Transverse colon (tissue), 4 donors: ENCODE measurements around the gene PSMC3. TPM values are rescaled to one million over a fixed set of nuclear protein-coding genes. Genes with fewer than 3 reads are reported as not detected.
A peak's percentile ranks its signal among the peaks of the same experiment; 100 is the strongest.

ENCODE experiments used
- DNase-seq: peaks from one replicate; pipeline ENCODE4 v3.0.0-alpha.2; 2019
- H3K27ac ChIP-seq, 4 donors: fragments of 200-600 bp; sonication (generic); 2 replicates each; pipeline ENCODE4 v1.5.1; 2016 to 2018; ENCODE audit warnings: inconsistent platforms in 4 of 4
- H3K27me3 ChIP-seq: fragments of 200-600 bp; sonication (generic); 2 replicates; pipeline ENCODE4 v1.5.1; 2017; ENCODE audit warnings: inconsistent platforms
- H3K36me3 ChIP-seq, 4 donors: fragments of 200-600 bp; sonication (generic); 2 replicates each; pipeline ENCODE4 v1.5.1; 2017 to 2019; ENCODE audit warnings: inconsistent platforms in 4 of 4
- H3K4me1 ChIP-seq, 4 donors: fragments of 200-600 bp; sonication (generic); 2 replicates each; pipeline ENCODE4 v1.5.1; 2017 to 2020; ENCODE audit warnings: inconsistent platforms in 4 of 4
- H3K4me3 ChIP-seq, 4 donors: fragments of 200-600 bp; sonication (generic); 1 replicate in 1 of 4; 2 replicates in 3 of 4; pipeline versions ENCODE4 v1.5.1 to v1.6.1; 2017 to 2019; ENCODE audit warnings: inconsistent platforms in 4 of 4
- H3K9me3 ChIP-seq, 2 donors: fragments of 200-600 bp; sonication (generic); 2 replicates each; pipeline ENCODE4 v1.5.1; 2017 to 2019; ENCODE audit warnings: inconsistent platforms in 2 of 2
- EP300 ChIP-seq: sonication (generic); formaldehyde crosslinking; IDR thresholded peaks from one replicate; pipeline ENCODE4 v1.6.1; 2017; ENCODE audit warnings: antibody characterized with exemption, low read depth
- POLR2A ChIP-seq: fragments of 450-650 bp; IDR thresholded peaks from one replicate; pipeline ENCODE4 v1.6.1; 2016; ENCODE audit warnings: antibody characterized with exemption, mild to moderate bottlenecking, moderate library complexity
- POLR2AphosphoS5 ChIP-seq, 3 donors: sonication (generic); formaldehyde crosslinking; IDR thresholded peaks; one replicate each; pipeline ENCODE4 v1.6.1; 2016; ENCODE audit warnings: antibody characterized with exemption in 3 of 3
- WGBS, 2 donors: methylation state at CpG; one replicate each; pipeline ENCODE4 v1.1.5; 2018; ENCODE audit warnings: low coverage in 1 of 2; 5-methylcytosine and 5-hydroxymethylcytosine counted together
- in situ Hi-C, 4 donors: fragments of 200-750 bp; cut with MboI; loops; one replicate each; pipeline versions ENCODE4 v1.15.0 to v1.15.1; 2017; ENCODE audit warnings: low sequenced_read_pairs in 3 of 4, low pct_ligation_motif_present in 1 of 4, low pct_unique_long_range_greater_than_20kb in 1 of 4
- intact Hi-C: fragments of 100-400 bp; cut with DNase I; formaldehyde crosslinking; loops from one replicate; pipeline ENCODE4 v1.15.1; 2023; ENCODE audit warnings: low total_unique reads
- total RNA-seq, 4 donors: library from RNA; depleted of rRNA; stranded (reverse); fragments of >200 nt; gene quantifications; one replicate each; pipeline ENCODE4 v1.1.0, GENCODE V29; 2016
- TF ChIP-seq, protein P1 (sequence below), 5 experiments: fragments of 200-600 bp in 3 of 5; fragments of 450-650 bp in 2 of 5; sonication (generic) in 3 of 5; IDR thresholded peaks; 1 replicate in 2 of 5; 2 replicates in 3 of 5; pipeline ENCODE4 v1.5.1; 2016 to 2017; ENCODE audit warnings: antibody characterized with exemption in 5 of 5, inconsistent platforms in 3 of 5, mild to moderate bottlenecking in 2 of 5, moderate library complexity in 1 of 5

PSMC3 gene
- total RNA-seq, 4 donors from 2014 or later, result 56.5 to 252 (median 91.4) TPM

DNA sequence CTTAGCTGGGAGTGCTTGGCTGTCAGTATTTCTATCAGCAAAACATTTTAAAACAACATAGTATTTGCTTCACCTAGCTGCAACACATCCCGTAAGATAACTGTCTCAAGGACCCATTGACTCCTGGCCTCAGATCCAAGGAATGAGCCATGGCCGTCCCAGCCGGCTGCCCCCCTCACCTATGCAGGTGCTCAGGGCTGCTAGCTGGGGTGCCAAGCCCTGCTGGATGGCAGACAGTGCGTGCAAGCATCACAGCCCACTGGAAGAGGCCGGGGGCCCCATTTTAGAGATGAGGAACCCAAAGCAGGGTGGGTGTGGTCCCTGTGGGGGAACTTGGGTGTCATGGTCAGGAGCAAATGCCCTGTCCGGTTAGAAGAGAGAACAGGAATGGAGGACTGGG, 8.5 kb downstream of the PSMC3 start:
- Histone ChIP-seq H3K9me3 (no peaks in the 10 kb centered on the region), H3K4me1 (peaks cover 9 to 21% (median 16%) of the 10 kb centered on the region in 4 donors), H3K4me3 (no peak overlapping the region), H3K27ac (no peak overlapping the region), H3K27me3 (no peaks in the 10 kb centered on the region), H3K36me3 (peaks cover 0 to 38% (median 14%) of the 10 kb centered on the region in 4 donors)
- intact Hi-C loops (no loop called here), in situ Hi-C loops (no loop called here)
- TF ChIP-seq POLR2AphosphoS5 (IDR thresholded peaks at IDR 0.05) (no peak), EP300 (no peak)
- WGBS, 2 donors, result 92% methylated on average over 5 of the region's 6 CpGs; no CpG with 5 or more reads in 1 of the 2 donors
- DNase-seq, result no peak

DNA sequence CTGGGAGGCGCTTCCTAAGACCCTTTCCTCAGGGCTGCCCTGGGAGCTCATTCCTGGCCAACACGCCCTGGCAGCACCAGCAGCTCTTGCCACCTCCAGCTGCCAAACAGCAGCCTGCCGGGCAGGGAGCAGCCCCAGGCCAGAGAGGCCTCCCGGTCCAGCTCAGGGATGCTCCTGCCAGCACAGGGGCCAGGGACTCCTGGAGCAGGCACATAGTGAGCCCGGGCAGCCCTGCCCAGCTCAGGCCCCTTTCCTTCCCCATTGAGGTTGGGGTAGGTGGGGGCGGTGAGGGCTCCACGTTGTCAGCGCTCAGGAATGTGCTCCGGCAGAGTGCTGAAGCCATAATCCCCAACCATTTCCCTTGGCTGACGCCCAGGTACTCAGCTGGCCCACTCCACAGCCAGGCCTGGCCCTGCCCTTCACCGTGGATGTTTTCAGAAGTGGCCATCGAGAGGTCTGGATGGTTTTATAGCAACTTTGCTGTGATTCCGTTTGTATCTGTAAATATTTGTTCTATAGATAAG, 10.2 kb downstream of the PSMC3 start:
- intact Hi-C loops (no loop called here), in situ Hi-C loops (no loop called here)
- TF ChIP-seq POLR2AphosphoS5 (IDR thresholded peaks at IDR 0.05) (peak in 2 of 3 donors; percentile 44 to 67), EP300 (no peak)
- DNase-seq, result peak; percentile 78
- Histone ChIP-seq H3K27me3 (no peaks in the 10 kb centered on the region), H3K9me3 (no peaks in the 10 kb centered on the region), H3K36me3 (peaks cover 0 to 24% (median 11%) of the 10 kb centered on the region in 4 donors), H3K4me3 (no peak overlapping the region), H3K27ac (peak overlapping the region; percentile 82 to 85 (median 85)), H3K4me1 (peaks cover 9 to 21% (median 16%) of the 10 kb centered on the region in 4 donors)
- WGBS, 2 donors, result 21% methylated on average over 12 of the region's 13 CpGs; no CpG with 5 or more reads in 1 of the 2 donors

DNA sequence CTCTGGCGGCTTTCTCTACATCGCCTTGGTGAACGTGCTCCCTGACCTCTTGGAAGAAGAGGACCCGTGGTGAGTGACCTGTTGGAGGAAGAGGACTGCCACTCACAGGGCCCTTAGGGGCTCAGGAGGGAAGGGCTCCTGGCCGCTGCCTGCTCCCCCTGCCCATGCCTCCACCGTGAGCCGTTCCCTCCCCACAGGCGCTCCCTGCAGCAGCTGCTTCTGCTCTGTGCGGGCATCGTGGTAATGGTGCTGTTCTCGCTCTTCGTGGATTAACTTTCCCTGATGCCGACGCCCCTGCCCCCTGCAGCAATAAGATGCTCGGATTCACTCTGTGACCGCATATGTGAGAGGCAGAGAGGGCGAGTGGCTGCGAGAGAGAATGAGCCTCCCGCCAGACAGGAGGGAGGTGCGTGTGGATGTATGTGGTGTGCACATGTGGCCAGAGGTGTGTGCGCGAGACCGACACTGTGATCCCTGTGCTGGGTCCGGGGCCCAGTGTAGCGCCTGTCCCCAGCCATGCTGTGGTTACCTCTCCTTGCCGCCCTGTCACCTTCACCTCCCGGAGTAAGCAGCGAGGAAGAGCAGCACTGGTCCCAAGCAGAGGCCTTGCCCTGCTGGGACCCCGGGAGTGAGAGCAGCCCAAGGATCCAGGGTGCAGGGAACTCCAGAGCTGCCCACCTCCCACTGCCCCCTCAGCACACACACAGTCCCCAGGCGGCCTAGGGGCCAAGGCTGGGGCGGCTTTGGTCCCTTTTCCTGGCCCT, 11.0 kb downstream of the PSMC3 start:
- in situ Hi-C loops, result no loop called here
- peak overlapping the region; percentile 82 to 85 (median 85) for H3K27ac ChIP-seq
- intact Hi-C loops, result no loop called here
- H3K27me3 ChIP-seq, result no peaks in the 10 kb centered on the region
- TF ChIP-seq, protein P1, sequence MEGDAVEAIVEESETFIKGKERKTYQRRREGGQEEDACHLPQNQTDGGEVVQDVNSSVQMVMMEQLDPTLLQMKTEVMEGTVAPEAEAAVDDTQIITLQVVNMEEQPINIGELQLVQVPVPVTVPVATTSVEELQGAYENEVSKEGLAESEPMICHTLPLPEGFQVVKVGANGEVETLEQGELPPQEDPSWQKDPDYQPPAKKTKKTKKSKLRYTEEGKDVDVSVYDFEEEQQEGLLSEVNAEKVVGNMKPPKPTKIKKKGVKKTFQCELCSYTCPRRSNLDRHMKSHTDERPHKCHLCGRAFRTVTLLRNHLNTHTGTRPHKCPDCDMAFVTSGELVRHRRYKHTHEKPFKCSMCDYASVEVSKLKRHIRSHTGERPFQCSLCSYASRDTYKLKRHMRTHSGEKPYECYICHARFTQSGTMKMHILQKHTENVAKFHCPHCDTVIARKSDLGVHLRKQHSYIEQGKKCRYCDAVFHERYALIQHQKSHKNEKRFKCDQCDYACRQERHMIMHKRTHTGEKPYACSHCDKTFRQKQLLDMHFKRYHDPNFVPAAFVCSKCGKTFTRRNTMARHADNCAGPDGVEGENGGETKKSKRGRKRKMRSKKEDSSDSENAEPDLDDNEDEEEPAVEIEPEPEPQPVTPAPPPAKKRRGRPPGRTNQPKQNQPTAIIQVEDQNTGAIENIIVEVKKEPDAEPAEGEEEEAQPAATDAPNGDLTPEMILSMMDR (IDR thresholded peaks at IDR 0.05), result no peak
- TF ChIP-seq POLR2A, result no peak
- no peak overlapping the region for H3K4me3 ChIP-seq
- peaks cover 9 to 27% (median 18%) of the 10 kb centered on the region in 4 donors for H3K4me1 ChIP-seq
- H3K9me3 ChIP-seq, result no peaks in the 10 kb centered on the region
- DNase-seq, result no peak
- H3K36me3 ChIP-seq, result peaks cover 0 to 17% (median 8%) of the 10 kb centered on the region in 4 donors
- WGBS, 2 donors, result 90% methylated on average over 28 of the region's 31 CpGs; no CpG with 5 or more reads in 1 of the 2 donors

DNA sequence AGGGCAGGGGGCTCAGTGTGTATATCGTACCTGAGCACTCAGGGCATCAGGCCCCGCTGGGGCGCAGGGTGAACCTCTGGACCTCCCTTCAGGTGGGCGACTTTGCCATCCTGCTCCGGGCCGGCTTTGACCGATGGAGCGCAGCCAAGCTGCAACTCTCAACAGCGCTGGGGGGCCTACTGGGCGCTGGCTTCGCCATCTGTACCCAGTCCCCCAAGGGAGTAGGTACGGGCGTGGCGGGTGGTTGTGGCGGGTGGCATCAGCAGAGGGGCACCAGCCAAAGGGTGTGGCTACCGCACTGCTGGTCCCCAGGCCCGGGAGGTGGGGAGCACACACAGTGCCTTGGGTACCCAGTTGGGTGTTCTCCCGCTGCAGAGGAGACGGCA, 11.6 kb downstream of the PSMC3 start:
- H3K4me3 ChIP-seq, result no peak overlapping the region
- WGBS, 2 donors, result 80 to 90% methylated on average over 3 to 11 of the region's 19 CpGs
- no peaks in the 10 kb centered on the region for H3K9me3 ChIP-seq
- H3K27me3 ChIP-seq, result no peaks in the 10 kb centered on the region
- in situ Hi-C loops (no loop called here), intact Hi-C loops (no loop called here)
- peak overlapping the region in 3 of 4 donors; percentile 85 for H3K27ac ChIP-seq
- H3K4me1 ChIP-seq, result peaks cover 11 to 33% (median 24%) of the 10 kb centered on the region in 4 donors
- TF ChIP-seq, protein P1 (IDR thresholded peaks at IDR 0.05), result no peak
- no peak for DNase-seq
- H3K36me3 ChIP-seq, result peaks cover 0 to 11% (median 5%) of the 10 kb centered on the region in 4 donors

DNA sequence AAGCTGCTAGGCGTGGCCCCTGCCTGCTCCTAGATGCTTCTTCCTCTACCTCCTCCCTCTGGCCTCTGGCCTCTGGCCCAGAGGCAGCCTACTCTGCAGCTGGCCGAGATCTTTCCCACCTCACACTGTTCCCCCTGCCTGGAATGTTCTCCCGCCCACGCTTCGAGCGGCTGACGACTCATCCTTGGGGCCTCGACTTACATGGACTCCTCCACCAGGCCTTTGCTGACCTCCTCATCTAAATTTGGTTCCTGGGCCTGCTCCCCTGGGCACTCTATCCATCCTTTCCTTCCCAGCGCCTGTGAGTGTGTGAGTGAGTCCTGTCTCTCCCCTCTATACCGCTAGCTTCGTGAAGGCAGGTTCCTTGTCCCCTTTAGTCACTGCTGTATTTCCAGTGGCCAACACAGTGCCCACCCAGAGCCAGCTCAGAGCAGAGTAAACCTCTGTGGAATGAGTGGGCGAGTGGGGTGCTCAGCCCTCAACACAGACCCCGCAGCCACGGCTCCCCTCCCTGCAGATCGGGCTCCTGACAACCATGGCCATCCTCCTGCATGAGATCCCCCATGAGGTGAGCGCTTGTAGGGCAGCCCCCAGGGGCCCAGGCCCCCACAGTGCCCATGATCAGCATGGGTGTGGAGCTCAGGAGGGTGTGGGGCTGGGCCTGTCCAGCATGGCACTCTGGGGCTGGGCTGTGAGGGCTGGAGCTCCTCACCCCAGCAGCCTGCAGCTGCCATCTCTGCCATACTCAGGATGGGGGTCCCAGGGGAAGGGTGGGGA, 12.1 kb downstream of the PSMC3 start:
- H3K36me3 ChIP-seq, result peaks cover 0 to 11% (median 4%) of the 10 kb centered on the region in 4 donors
- no peaks in the 10 kb centered on the region for H3K9me3 ChIP-seq
- intact Hi-C loops (no loop called here), in situ Hi-C loops (no loop called here)
- 88% methylated on average over 16 of the region's 16 CpGs; no CpG with 5 or more reads in 1 of the 2 donors for WGBS, 2 donors
- TF ChIP-seq, protein P1 (IDR thresholded peaks at IDR 0.05), result no peak
- TF ChIP-seq POLR2A, result no peak
- TF ChIP-seq EP300, result no peak
- no peak for TF ChIP-seq POLR2AphosphoS5 (IDR thresholded peaks at IDR 0.05)
- peak overlapping the region in 3 of 4 donors; percentile 53 to 85 (median 85) for H3K27ac ChIP-seq
- H3K27me3 ChIP-seq, result no peaks in the 10 kb centered on the region
- no peak for DNase-seq
- no peak overlapping the region for H3K4me3 ChIP-seq
- peaks cover 17 to 38% (median 30%) of the 10 kb centered on the region in 4 donors for H3K4me1 ChIP-seq
